Measurements from ENCODE around the gene IL11RA.

The IL11RA gene

GRCh38 chr9:34651876-34652601 lies at the start of gene IL11RA:
Gene IL11RA, plus strand, starts transcription at chr9:34652185. Its CDS starts 3,033 bp downstream, at chr9:34655218.
- peak in 1 of 4 experiments; percentile 17 for DNase-seq

- DNase-seq = peak; percentile 59 to 75 (median 70)
Observed at GRCh38 chr9:34603610-34604231, 48.3 kb upstream of the IL11RA start.

- no peak for DNase-seq
Observed at GRCh38 chr9:34606190-34606589, 45.8 kb upstream of the IL11RA start.

- DNase-seq = no peak
Observed at GRCh38 chr9:34606905-34607304, 45.1 kb upstream of the IL11RA start.

GRCh38 chr9:34607331-34607730 lies 44.7 kb upstream of the IL11RA start:
- no peak for DNase-seq

- no peak for DNase-seq
Observed at GRCh38 chr9:34610434-34611206, 41.4 kb upstream of the IL11RA start.

GRCh38 chr9:34611251-34611810 lies 40.7 kb upstream of the IL11RA start:
- DNase-seq = no peak

GRCh38 chr9:34611811-34612787 lies 39.9 kb upstream of the IL11RA start, which contains the start of gene RPP25L:
Gene RPP25L, minus strand, starts transcription at chr9:34612097. Its CDS starts 801 bp downstream, at chr9:34611296.
- DNase-seq = peak; percentile 56 to 86 (median 63)

GRCh38 chr9:34612788-34613390 lies 39.1 kb upstream of the IL11RA start:
- DNase-seq = peak; percentile 21 to 56 (median 42)

GRCh38 chr9:34615132-34615531 lies 36.9 kb upstream of the IL11RA start:
- no peak for DNase-seq

GRCh38 chr9:34620061-34620994 lies 31.7 kb upstream of the IL11RA start, which contains the start of gene DCTN3:
Gene DCTN3, minus strand, starts transcription at chr9:34620495. Its CDS starts 31 bp downstream, at chr9:34620464.
- DNase-seq = peak; percentile 69 to 84 (median 74)

- DNase-seq = peak in 1 of 4 experiments; percentile 36
Observed at GRCh38 chr9:34623374-34624235, 28.4 kb upstream of the IL11RA start.

GRCh38 chr9:34624475-34625185 lies 27.4 kb upstream of the IL11RA start:
- no peak for DNase-seq

GRCh38 chr9:34625186-34625486 lies 26.8 kb upstream of the IL11RA start:
- DNase-seq = no peak

- DNase-seq = no peak
Observed at GRCh38 chr9:34627716-34628655, 24.0 kb upstream of the IL11RA start.

GRCh38 chr9:34628656-34629490 lies 23.1 kb upstream of the IL11RA start, which contains the start of gene ARID3C:
Gene ARID3C, minus strand, starts transcription at chr9:34629066. Its CDS starts 1,052 bp downstream, at chr9:34628014.
- peak in 1 of 4 experiments; percentile 17 for DNase-seq

GRCh38 chr9:34629491-34629808 lies 22.5 kb upstream of the IL11RA start:
- DNase-seq = no peak
